Measurements from ENCODE around the gene RNF169. TPM values are rescaled to one million over a fixed set of nuclear protein-coding genes. Genes with fewer than 3 reads are reported as not detected.
"Not testable (repeated sequence)": the region's sequence is repeated elsewhere in the genome, so short reads cannot be mapped to it uniquely, and the experiment has no call there.

The RNF169 gene
- total RNA-seq, 1 donor from 2014 or later, result 13.6 TPM

GRCh38 chr11:74820763-74821162 lies 72.1 kb downstream of the RNF169 start:
- no peak for DNase-seq (ENCODE audit: low spot score)

GRCh38 chr11:74822170-74822569 lies 73.5 kb downstream of the RNF169 start:
- DNase-seq (ENCODE audit: low spot score), result no peak

GRCh38 chr11:74824285-74824982 lies 75.8 kb downstream of the RNF169 start:
- no peak for DNase-seq (ENCODE audit: low spot score)

GRCh38 chr11:74825596-74825995 lies 76.9 kb downstream of the RNF169 start:
- DNase-seq (ENCODE audit: low spot score), result not testable (repeated sequence)

GRCh38 chr11:74826901-74827300 lies 78.3 kb downstream of the RNF169 start:
- DNase-seq (ENCODE audit: low spot score), result no peak

- no peak for DNase-seq (ENCODE audit: low spot score)
Measured at GRCh38 chr11:74837191-74837590, 88.5 kb downstream of the RNF169 start.

GRCh38 chr11:74838188-74838587 lies 89.5 kb downstream of the RNF169 start:
- DNase-seq (ENCODE audit: low spot score), result no peak

GRCh38 chr11:74839446-74839845 lies 90.8 kb downstream of the RNF169 start:
- DNase-seq (ENCODE audit: low spot score), result no peak

- DNase-seq (ENCODE audit: low spot score), result no peak
Measured at GRCh38 chr11:74839971-74840370, 91.3 kb downstream of the RNF169 start.

- DNase-seq (ENCODE audit: low spot score), result no peak
Measured at GRCh38 chr11:74840486-74840885, 91.8 kb downstream of the RNF169 start.

- DNase-seq (ENCODE audit: low spot score), result no peak
Measured at GRCh38 chr11:74842967-74843366, 94.3 kb downstream of the RNF169 start.

GRCh38 chr11:74844072-74844471 lies 95.4 kb downstream of the RNF169 start:
- DNase-seq (ENCODE audit: low spot score), result no peak

- DNase-seq (ENCODE audit: low spot score), result no peak
Measured at GRCh38 chr11:74844865-74845264, 96.2 kb downstream of the RNF169 start.

GRCh38 chr11:74845978-74846517 lies 97.4 kb downstream of the RNF169 start:
- DNase-seq (ENCODE audit: low spot score), result no peak

- no peak for DNase-seq (ENCODE audit: low spot score)
Measured at GRCh38 chr11:74846770-74847169, 98.1 kb downstream of the RNF169 start.

GRCh38 chr11:74847395-74847794 lies 98.7 kb downstream of the RNF169 start:
- DNase-seq (ENCODE audit: low spot score), result no peak

GRCh38 chr11:74847895-74848294 lies 99.2 kb downstream of the RNF169 start:
- no peak for DNase-seq (ENCODE audit: low spot score)

GRCh38 chr11:74849525-74850391 lies 101.1 kb downstream of the RNF169 start:
- no peak for DNase-seq (ENCODE audit: low spot score)

- DNase-seq (ENCODE audit: low spot score), result no peak
Measured at GRCh38 chr11:74853223-74853622, 104.6 kb downstream of the RNF169 start.

GRCh38 chr11:74860743-74861142 lies 112.1 kb downstream of the RNF169 start:
- no peak for DNase-seq (ENCODE audit: low spot score)

GRCh38 chr11:74863410-74863809 lies 114.8 kb downstream of the RNF169 start:
- no peak for DNase-seq (ENCODE audit: low spot score)

- no peak for DNase-seq (ENCODE audit: low spot score)
Measured at GRCh38 chr11:74866557-74866956, 117.9 kb downstream of the RNF169 start.
